ENCODE data around the gene TRUB2.
A peak's percentile ranks its signal among the peaks of the same experiment; 100 is the strongest.
"Not testable (repeated sequence)": the region's sequence is repeated elsewhere in the genome, so short reads cannot be mapped to it uniquely, and the experiment has no call there.

The TRUB2 gene

DNA sequence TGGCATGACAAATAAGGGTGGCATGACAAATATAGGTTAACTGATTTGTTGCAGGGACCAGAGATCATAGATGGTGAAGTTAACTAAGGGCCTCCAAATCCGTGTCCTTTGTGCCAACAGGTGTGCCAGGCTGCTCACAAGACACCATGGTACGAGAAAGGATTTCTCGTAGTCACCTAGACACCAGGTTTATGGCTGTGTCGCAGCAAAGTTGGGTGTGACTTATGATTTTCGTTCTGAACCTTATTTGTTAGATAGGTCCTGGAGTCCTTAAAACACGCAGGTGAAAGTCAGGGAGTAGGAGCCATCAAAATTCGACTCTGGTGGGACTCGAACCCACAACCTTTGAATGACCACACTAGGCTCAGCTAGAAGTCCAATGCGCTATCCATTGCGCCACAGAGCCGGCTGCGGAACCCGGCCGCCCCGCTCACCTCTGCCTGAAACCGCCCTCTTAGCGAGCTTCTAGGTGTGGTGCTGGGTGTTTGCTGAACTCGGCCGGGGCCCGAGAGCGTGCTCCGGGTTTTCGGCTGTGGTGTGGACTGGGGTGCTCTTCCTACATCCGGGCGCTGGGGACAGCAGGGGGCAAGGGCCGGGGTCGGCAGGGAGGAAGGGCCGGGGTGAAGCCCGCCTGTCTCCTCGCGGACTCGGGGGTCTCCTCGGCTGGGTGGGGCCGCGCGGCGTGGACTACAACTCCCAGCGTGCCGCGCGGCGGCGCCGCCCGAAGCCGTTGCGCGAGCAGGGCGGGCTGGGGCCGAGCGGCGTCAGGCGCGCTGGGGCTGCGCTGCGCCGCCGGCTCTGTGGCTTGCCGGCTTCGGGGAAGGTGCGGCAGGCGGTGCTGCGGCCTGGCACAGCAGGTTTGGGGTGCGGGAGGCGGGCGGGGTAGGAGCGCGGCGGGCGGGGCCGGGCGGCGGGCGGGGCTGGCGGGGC lies 17.8 kb upstream of the TRUB2 start, which contains the start of gene SLC27A4:
Gene SLC27A4, plus strand, starts transcription at position 767 of the 930 bp plus-strand sequence. CDS start 2,606 bp downstream, outside the sequence.
- DNase-seq = peak; percentile 88

GRCh38 chr9:128338852-128339614 lies 16.8 kb upstream of the TRUB2 start:
- not testable (repeated sequence) for DNase-seq

- DNase-seq = no peak
These were observed 15.7 kb upstream of the TRUB2 start for GRCh38 chr9:128337936-128338335.

DNA sequence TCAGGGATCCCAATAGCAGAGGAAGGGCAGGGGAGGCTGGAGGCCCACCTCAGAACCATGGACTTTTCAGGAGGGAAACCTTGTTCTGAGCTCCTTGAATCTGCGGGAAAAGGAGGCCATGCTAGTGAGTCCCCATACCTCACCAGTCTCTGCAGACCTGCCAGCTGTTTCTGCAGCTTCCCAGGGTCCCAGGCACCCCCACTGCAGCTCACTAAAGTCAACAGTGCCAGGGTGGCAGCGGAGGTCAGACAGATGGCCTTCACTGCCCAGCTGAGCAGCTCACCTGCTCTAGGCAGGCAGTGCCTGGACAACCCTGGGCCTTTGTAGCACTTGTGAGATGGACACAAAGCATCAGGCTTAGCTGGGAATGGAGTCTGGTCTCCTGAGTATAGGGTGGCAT lies 13.7 kb upstream of the TRUB2 start:
- DNase-seq = no peak

DNA sequence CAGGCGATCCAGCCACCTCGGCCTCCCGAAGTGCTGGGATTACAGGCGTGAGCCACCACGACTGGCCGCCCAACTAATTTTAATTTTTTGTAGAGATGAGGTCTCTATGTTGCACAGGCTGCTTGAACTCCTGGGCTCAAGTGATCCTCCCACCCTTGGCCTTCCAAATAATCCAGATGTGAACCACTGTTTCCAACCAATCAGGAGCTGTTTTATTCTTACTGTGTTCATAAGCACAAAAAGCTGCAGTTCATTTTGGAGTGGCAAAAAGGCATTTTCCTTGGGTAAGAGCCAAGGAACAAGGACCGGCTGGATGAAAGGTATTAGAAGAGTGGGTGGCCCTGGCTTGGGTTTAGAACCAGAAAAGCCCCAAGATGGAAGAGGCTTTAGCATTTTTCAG lies 12.9 kb upstream of the TRUB2 start:
- no peak for DNase-seq

DNA sequence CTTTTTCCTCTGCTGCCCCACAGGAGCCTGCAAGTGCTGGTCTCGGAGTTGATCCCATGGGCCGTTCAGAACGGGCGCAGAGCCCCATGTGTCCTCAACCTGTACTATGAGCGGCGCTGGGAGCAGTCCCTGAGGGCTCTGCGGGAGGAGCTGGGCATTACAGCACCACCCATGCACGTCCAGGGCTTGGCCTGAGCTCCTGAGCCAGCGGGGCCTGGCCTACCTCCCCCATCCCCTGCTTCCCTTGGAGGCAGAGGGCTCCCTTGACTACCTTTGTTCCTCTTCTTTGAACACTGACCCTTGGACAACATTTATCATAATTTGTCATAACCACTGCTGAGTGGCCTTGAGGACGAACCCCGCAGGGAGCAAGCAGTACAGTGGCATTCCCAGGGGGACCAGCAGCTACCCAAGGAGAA lies 11.2 kb upstream of the TRUB2 start:
- no peak for DNase-seq

- no peak for DNase-seq
These were observed 3.4 kb upstream of the TRUB2 start for GRCh38 chr9:128325629-128326028.

DNA sequence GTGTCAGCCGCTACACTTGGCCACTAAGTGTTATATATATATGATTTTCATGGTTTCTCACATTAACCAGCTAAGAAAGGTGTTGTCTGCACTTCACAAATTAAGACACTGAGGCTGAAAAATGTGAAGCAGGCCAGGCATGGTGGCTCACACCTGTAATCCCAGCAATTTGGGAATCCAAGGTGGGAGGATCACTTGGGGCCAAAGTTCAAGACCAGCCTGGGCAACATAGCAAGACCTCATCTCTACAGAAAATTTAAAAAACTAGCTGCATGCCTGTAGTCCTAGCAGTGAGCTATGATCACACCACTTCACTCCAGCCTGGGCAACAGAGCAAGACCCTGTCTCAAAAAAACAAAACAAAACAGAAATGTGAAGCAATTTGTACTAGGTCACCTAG lies 2.2 kb upstream of the TRUB2 start:
- DNase-seq = no peak

- DNase-seq = no peak
These were observed 1.5 kb upstream of the TRUB2 start for GRCh38 chr9:128323791-128324190.

DNA sequence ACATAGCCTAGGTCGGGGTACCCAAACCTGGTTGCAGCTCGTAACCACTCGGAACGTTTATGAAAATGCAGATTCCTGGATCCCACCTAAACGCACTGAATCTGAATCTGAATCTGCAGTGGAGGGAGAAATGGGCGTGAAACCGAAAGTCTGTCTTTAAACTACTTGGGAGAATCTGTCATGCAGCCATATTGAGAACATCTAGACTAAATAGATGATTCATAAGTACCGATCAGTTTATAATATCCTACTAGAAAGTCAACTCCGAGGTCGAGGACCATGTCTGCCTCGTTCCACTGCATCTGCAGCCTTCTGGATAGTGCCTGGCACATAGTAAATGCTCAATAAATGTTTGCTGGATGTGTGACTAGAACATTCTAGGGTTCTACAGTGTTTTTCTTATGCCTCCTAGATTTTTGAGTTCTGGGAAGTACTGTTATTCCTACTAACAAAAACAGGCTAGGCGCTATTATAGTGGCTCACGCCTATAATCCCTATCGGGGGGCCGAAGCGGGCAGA lies 1.0 kb upstream of the TRUB2 start:
- no peak for DNase-seq

GRCh38 chr9:128321879-128322403 lies 306 bp downstream of the TRUB2 start:
- DNase-seq = no peak

DNA sequence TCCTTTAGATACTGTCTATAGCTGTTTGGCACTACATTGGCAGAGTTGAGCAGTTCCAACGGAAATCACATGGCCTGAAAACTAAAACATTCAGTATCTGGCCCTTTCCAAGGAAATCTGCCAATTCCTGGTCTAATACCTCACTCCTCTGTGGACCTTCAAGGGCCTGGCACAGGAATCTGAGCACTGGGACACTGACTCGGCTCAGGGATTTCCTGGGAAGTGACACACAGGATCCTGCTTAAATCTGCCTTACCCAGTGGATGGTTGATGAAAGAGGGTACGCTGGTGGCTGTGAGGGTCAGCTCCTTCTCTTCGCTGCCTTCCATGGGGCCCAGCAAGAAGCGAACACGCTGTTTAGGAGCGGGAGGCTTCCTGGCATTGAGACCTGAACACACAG lies 904 bp downstream of the TRUB2 start:
- DNase-seq = no peak

- DNase-seq = no peak
These were observed 4.6 kb downstream of the TRUB2 start for GRCh38 chr9:128317629-128318028.

DNA sequence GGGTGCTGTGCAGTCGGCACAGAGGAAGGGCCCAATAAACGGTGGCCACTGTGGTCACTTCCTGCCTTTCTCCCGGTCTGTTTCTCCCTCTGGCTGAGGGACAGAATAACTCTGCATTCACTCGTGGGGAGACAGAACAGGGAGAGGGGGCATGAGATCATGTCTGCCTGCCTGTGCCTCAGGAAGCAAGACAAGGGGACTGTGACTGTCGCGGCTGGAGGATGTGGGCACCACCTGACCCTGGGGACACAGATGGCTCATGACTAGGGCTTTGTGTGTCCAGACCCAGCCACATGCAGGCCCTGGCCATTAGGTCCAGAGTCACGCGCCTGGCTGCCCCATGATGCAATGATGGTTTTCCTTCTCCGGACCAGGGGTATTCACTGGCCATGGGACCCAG lies 5.8 kb downstream of the TRUB2 start:
- DNase-seq = no peak

- no peak for DNase-seq
These were observed 7.5 kb downstream of the TRUB2 start for GRCh38 chr9:128314697-128315096.

DNA sequence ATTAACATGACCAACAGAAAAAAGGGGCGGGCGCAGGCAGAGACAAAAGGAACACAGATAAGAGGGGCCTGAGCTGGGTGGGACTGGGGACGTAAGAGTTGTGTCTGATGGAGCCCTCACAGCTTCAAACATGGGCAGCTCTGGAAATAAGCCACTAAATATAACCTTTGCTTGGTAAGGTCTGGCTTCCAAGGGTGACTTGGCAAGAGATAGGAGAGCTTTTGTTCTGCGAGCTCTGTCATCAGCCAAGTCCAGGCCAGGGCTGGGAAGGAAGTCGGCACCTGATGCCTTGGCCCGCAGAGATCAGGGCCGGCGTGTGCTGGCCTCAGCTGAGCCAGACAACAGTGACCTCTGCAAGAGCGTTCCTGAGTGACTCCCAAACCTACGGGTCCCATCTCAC lies 11.8 kb downstream of the TRUB2 start:
- no peak for DNase-seq

DNA sequence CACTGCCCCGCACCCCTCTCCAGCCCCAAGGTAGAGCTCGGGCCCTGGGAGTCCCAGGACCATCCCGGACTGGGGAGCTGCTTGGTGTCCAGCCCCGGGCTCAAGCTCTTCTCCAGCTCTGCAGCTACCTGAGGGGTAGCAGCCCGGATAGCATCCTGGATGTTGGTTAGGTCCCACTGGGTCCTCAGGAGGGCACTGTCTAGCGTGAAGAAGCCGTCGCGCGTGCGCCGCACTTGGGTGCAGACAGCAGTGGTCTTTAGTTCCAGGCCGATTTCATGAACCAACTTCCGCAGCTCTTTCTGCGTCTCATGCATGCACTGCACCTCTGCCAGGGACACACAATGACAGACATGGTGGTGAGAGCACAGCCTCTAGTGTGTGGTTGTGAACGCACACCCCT lies 12.7 kb downstream of the TRUB2 start:
- no peak for DNase-seq

GRCh38 chr9:128304971-128305288 lies 17.3 kb downstream of the TRUB2 start:
- peak; percentile 98 for DNase-seq

GRCh38 chr9:128304136-128304970 lies 17.9 kb downstream of the TRUB2 start:
- no peak for DNase-seq

DNA sequence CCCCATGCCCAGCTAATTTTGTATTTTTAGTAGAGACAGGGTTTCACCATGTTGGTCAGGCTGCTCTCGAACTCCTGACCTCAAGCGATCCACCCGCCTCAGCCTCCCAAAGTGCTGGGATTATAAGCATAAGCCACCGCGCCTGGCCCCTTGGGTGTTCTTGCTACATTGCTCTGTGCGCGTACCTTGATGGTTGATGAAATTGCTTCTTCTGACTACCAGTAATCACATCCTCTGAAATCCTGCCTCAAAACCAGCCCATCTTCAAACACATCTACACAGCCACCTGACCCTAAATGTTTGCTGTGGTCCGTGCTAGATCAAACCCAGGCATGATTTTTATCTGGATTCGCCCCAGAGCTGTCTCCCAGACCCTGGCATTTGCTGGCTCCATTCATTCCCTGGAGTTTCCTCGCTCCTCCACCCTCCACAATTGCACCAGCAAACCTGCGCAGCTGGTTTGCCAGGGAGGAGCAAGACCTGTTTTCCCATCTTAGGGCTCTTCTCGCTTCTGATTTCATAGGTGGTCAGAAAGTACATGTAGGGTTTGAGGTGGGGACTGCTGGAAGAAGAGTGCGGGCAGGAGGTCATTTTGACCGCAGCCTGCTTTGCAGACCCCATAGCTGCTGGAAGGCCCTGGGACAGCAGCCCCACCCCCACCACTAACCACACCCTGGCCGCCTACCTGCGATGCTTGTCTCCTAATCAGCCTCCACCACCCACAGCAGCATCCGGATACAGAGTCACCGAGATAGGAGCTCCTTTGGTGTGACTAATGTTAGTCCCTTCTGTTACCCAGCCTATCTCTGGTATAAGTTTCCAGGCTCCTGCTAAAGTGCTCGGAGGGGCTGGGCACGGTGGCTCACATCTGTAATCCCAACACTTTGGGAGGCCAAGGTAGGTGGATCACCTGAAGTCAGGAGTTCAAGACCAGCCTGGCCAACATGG lies 23.4 kb downstream of the TRUB2 start:
- no peak for DNase-seq

GRCh38 chr9:128297221-128297773 lies 24.9 kb downstream of the TRUB2 start:
- no peak for DNase-seq

All from NCI-H82 (cell line).